Lower leg skin (tissue), 3 donors: ENCODE measurements around the gene GAS6.

Experiments used
- CTCF ChIP-seq, 3 donors: fragments of 450-650 bp; IDR thresholded peaks; one replicate each; pipeline ENCODE4 v1.5.1; 2016; ENCODE audit warnings: antibody characterized with exemption in 3 of 3, mild to moderate bottlenecking in 3 of 3, moderate library complexity in 2 of 3
- POLR2A ChIP-seq, 2 donors: fragments of 450-650 bp; IDR thresholded peaks; one replicate each; pipeline ENCODE4 v1.6.1; 2016 to 2017; ENCODE audit warnings: antibody characterized with exemption in 2 of 2, mild to moderate bottlenecking in 1 of 2, moderate library complexity in 1 of 2

GRCh38 chr13:113776231-113777125, 87.4 kb downstream of the GAS6 start:
- TF ChIP-seq CTCF (IDR thresholded peaks at IDR 0.05) (no peak), POLR2A (IDR thresholded peaks at IDR 0.05) (no peak)
